HG03097 (cell line): ENCODE measurements around the gene PVALB.
A peak's percentile ranks its signal among the peaks of the same experiment; 100 is the strongest.

Experiments used
- ATAC-seq: cut with Tn5 transposase; IDR thresholded peaks from one replicate; pipeline ENCODE4 v1.9.1; 2021; ENCODE audit not compliant: unreplicated experiment, low FRiP score

The PVALB gene

DNA sequence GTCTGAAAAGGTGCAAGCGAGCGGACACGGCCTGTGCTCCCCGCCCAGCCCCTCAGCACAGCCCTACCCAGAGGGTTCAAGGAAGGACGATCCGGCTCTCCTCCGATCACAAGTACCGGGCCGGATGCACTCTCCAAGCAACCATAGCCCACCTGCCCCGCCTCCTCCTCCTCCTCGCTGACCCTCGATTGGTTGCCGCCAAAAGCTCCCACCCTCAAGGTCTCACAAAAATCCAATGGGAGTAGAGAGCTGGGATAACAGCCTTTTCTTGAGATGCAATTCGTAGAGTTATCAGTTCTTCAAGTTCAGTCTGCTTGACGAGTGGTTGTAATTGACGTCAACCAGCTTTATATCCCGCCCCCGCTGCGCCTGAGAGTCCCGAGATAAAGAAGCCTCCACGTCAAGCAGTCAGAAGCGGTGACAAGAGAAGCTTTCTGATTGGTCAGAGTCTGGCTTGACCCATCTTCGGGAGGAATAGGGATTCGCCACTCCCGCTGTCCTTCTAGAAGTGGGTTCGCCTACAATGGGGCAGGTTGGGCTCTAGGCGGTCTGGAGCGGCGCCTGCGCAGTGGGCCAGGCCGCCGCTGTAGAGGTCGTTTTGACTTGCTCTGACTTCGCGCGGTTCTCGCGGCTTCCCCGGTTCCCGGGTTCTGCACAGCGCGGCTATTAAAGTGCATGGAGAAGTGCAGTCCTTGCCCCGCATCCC, 40.7 kb downstream of the PVALB start, which contains the start of gene IFT27:
Gene IFT27 (minus strand): TSS at position 156 of the 706 bp plus-strand sequence. CDS start 412 bp downstream, outside the sequence.
- peak; percentile 92 for ATAC-seq

DNA sequence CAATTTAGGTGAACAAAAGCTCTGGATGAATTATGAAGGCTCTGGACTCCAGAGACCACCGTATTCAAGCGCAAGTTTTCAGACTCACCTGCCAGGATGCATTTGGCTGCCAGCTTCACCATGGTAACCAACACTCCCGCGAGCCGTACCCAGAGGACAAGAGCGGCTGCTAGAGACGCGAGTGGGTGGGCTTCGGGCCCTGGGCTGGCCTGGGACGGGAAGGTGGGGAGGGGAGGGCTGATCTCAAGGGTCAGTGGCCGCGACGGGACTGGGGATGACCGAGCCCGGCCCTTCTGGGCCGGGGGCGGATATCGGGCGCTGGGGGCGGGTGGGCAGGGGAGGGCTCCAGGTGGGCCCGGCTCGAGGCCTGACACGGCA, 41.3 kb downstream of the PVALB start:
- ATAC-seq, result peak; percentile 16

DNA sequence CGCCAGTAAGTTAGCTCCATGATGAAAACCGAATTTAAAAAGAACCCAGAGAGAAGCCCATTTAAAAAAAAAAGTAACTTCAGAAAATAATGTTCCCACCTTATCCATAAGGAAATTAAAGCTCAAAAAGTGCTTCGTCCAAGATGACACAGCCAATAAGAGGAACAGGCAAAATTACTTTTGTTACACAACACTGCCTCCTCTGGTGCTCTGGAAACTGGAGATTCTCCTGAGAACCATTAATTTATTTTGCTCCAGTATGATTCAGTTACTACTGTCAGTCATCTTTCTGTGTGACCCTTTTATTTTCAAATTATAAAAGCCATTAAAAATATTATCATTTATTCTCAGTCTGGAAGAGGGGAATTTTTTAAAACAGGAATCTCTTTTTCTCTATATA, 42.9 kb downstream of the PVALB start:
- no peak for ATAC-seq

DNA sequence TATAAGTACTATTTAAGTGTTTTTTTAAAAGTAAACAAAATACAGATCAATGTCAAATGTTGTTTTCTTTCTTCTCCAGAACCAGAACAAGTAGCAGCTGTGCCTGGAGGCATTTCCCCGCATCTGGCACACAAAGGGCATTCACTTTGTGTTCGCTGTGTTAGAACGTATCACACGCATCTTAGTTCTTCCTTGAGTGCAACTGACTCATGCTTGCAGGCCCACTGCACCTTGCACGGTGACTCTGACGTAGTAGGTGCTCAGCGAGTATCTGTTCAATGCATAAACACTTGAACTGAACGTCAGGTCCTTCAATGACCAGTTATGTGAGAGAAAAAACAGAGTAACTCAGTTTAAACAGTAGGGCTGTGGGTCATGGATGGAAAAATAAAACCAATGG, 44.4 kb downstream of the PVALB start:
- no peak for ATAC-seq

DNA sequence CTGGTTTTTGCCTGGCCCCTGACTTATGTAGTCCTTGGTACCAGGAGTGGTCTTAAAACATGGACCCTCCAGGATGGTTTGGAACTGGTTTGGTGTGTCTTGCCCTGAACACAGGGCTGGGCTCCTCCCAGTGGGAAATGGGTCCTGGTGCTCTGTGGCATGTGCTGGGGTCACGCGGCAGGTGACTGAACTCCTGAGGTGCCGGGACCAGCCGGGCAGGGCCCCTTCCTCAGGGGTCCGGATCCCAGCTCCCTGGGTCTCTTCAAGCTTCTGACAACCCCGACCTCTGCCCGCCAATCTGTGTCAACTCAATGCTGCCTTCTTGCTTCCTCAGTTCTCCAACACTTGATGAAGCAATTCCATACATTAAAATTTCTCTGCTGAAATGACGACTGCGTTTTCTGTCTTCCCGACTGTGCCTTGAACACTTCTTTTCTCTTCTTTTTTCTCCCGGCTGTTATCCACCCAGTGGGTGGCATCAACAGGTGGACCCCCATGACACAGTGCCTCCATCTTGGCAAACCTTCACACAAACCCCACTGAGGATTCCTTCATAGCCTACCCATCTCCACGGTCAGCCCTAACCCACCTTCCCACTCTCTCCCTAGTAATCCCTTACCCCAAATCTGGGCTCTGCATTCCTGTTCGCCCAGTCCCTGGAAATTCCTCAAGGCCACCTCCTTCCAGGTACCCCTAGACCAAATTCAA, 45.3 kb downstream of the PVALB start:
- no peak for ATAC-seq

DNA sequence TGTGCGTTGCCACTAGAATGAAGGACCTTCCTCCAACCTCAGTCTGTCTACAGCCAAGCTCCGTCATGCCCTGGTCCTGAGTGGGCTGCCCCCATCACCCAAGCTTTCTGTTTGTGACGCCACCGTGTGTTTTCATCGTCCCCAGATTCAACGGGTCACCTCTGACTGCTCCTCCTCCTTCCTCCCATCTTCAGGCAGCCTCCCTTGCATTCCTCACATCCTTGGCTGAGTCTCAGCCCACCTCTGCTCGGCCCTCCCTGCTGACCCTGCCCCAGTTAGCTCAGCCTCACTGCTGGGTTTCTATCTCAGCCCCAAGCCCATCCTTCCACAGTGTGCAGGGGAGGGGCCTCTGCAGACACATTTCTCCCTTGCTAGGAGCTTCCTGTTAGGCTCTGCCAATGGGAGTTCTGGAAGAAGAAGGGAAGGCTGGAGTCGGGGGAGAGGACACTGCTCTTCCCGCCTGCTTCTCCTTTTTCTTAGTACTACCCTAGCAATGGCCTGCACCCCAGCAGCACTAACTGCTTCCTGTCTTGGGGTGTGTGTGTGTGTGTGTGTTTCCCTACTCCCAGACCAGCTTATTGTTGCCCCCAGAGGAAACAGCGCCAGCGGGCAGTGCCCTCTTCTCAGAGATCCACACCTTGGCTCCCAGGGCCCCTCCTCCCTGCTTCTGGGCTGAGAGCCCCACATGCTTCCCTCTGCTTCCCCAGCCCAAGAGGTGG, 46.2 kb downstream of the PVALB start:
- no peak for ATAC-seq

DNA sequence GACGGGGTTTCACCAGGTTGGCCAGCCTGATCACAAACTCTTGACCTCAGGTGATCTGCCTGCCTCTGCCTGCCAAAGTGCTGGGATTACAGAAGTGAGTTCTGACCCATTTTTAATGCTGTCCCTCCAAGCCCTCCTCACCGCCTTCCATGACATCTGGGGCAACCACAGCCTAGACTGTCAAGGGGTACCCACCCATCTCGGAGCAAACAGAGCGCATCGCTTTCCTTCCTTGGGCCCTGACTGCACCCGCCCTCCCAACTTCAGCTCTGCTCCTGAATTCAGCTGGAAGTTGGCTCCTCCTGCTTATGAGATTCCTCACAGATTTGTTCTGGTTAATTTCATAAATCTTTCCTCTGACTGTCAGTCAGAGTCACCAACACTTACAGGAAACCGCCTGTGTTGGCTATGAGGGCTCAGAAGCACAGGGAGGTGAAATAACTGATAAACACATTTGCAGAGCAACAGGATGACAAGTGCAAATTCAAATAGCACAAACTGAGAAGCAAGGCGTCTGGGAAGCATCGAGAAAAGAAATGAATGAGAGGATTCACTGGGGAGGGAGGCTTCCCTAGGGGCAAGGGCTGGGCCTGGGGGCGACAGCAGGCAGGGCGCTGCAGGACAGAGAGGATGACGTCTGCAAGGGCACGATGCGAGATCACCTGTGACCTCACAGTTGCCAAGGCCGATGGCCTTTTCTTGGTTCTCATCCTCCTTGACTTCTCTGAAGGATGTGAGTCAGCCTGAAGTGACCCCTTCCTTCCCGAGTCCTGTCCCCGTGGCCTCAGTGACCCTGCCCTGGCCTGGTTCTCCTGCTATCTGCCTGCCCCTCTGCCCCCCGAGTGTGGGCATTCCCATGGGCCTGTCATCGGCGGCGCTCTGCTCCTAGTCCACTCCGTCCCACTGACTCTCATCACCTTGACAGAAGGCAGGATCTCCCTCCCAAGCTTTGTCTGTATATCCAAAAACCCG, 47.0 kb downstream of the PVALB start:
- no peak for ATAC-seq

DNA sequence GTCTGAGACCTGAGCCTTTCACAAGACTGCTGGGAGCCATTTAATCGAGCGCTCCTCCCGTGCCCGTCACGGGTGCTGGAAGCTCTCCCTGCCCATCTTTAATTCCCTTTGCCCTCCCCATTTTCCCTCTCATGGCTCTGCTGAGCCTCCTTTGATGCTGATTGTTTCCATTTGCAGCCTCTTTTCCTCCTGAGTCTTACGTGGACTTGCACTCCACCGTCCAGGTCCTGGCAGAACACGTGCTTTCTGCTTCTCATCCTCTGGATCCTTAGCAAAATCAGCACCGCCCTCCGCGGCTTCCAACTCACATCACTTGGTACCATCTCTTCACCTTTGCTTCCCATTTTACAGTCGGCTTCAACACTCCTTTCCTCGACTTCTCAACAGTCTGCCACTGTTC, 48.2 kb downstream of the PVALB start:
- no peak for ATAC-seq

DNA sequence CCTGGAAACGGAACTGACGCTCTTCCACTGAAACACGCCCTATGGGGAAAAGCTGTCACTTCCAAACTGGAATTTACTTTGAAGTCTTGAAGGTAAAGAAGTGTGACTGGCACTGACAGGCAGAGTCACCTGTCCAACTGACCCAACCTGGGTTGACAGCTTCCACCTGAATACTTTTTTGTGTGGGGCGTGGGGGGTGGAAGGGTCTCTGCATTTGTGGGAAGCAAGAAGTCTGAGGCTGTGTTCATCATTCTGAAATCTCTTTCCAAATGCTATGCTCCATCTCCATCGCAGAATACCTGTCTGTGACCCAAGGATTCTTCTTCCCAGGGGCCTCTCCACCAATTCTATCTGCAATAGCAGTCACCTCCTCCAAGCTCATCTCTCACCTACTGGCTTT, 48.7 kb downstream of the PVALB start:
- ATAC-seq, result no peak

DNA sequence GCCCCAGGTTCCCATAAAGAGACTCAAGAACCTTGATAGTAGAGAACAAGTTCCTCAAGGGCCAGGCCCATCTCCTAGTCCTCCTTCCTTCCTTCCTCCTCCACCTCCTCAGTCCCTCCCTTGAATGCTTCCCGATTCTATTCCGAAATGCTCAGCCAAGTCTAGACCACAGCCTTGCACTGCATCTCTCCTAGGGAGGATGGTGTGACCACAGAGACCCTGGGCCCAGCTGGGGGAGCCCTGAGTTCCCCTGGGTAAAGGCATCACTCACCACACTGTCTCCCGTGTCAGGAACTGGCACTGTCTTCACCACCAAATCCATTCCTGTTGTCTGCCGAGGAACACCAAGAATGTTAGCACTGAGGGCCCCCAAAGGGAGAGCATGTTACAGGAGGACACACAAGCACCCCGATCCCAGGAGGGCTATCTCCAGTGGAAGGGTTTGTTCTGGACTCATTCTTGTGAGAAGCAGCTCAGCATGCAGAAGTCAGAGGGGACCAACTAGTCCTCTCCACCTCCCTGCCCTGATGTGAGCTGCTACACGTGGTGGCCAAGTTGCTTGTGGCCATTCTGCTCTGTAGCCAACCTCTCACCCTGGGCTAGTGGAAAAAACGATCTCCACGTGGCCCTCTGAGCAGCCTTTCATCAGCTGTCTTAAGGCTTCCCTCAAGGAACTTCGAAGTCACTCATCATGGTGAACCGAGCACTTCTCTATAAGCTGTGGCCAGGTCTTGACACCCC, 49.6 kb downstream of the PVALB start:
- ATAC-seq, result no peak

DNA sequence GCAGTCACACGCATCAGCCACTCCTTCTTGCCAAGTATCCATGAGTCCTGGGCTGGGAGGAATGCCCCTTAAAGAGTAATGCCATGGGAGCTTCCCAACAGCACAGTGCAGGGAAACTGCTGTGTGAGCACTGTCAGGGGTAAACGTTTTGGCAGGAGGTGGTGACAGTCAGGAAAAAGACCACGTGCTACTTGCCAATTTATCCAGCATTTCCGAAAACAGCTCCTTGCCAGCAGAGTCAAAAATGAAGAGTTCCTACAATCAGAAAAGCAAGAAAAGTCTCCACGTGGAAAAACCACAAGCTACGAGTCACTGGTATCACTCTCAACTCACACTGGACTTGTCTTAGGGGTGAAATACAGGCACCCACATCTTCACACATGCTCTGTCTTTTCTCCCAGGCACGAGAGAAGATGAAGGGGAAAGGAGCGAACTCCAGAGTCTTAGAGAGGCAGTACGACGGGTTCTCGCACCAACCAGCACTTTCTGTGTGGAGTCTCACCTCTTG, 50.8 kb downstream of the PVALB start:
- ATAC-seq, result no peak

DNA sequence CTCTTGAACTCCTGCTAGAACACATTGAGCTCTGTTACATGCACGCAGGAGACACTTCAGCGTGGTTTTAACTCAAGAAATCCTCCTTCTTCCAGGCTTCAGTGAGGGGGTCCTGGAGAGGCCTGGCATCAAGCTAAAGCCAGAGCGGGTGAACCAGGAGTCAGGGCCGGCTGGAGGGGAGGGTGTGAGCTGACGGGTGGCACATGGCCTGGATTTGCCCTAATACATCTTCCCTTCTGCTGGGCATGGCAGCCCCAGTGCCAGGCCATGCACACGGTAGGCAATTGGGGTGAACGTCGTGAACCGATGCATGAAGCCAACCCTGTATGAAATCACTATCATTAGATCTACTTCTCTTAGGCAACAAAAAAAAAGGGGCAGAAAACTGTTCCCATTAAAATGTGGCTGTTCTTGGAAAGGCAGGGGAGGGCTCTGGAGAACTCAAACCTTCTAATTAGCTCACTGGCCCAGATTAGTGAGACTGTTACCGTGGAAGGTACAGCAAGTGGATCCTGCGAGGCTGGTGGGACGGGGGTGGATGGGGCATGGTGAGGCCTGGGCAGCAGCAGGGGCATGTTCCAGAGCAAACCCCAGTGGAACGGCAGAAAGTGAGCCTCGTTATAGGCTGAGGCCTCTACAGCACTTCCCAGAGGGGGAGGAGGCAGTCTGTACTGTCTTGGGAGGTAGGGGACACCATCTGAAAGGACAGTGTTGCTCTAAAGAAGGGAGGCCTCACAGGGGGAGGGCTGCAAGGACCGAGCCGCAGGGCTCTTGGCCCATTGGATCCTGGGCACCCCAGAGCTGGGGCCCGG, 51.5 kb downstream of the PVALB start:
- no peak for ATAC-seq

DNA sequence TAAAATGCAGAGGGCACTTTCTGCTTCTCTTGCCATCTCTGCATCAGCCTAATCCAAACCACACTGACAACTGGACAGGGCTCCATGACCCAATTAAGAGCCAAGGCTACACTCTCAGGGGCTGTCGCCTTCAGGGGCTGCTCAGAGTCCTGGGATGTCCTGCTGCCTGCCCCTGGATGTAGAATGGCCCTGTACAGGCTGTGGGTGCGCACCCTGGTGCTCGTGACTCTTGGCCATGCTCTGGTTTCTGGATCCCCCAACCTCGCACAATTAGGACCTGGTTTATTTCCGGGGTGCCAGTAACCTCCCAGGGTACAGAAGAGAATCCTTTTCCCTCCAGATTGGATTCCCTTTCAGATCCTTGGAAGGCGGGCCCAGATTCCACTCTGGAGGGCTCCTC, 52.2 kb downstream of the PVALB start:
- no peak for ATAC-seq

DNA sequence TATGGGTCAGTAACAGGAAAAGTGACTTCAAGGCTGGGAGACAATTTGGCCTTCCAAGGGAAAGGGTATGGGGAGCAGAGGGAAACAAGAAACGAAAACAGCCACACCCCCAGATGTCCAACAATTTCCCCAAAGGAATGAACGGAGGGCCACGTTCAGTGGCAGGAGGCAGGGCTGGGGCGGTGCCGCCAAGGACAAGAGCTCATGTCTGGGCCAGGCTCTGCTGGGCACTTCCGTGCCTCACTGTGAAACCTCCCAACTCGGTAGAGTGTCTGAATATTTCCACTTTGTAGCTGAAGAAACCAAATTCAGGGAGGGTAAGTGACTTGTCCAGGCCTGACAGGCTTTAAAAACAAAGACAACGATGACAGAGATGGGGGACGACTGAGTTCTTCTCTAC, 52.8 kb downstream of the PVALB start:
- no peak for ATAC-seq

DNA sequence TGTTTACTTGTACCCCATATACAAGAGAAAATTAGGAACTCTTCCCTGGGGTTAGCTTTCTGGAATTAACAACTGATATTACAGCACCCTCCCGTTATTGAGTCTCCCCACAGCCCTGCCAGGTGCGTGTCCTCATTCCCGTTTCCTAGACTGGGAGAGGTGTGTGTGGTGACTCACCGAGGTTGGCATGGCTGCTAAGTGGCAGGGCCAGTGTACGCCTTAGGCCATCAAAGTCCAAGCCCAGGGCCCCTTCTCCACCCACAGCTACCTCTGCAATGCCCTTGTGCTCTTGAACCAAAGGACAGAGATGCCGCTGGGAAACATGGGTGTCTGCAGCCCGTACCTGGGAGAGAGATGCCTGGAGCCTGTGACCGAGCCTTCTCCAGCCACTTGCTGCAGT, 53.3 kb downstream of the PVALB start:
- no peak for ATAC-seq

DNA sequence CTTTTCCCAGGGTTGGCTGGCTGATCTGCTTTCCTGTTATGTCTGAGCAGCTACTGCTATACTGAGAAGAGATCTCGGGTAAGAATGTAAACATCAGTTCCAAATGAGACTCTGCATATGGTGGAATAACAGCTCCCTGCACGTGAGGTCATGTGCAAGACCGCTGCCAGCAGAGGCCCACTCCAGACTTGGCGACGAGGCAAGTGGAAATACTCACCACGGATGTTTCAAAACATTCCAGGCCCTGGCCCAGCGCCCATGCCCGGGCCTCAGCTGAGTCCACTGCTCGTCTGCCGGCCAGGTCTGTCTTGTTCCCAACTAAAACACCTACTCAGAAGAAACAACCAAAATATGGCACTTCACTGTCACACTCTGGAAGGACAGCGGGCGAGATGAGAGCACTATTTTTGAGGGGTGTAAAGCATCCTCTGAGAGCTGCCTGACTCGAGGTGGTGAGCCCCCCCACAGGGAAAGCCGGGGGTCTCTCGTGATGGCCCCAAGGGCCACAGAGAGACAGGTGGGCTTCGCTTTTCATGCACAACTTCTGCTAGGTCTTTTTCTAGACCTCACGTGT, 54.1 kb downstream of the PVALB start:
- ATAC-seq, result no peak

DNA sequence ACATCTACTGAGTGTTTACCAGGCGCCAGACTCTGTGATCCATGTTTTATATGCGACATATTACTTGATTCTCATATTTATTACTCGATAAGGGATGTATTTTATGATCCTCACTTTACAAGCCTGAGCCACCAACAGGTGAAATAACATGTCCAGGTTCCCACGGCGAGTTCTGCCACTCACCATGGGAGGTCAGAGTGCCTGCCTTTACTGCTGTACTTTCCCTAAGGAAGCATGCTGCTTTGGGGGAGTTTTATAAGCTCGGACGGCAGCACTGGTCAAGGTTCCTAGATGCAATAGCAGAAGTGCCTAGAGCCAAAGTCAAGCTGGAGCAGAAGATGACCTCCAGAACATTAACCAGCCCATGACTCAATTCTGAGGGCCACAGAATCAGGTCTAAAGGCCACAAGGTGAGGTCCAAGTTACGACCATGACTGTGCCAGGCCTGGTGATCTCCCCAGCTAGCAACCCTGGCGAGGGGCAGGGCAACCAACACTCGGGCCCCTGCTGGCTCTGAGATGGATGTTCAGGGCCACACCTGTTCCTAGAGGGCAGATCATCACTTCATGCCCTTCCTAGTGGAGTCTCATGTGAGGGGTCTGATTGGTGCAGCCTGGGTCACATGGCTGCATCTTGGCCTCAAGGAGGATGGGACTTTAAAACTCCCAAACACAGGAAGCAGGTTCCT, 55.1 kb downstream of the PVALB start:
- no peak for ATAC-seq

DNA sequence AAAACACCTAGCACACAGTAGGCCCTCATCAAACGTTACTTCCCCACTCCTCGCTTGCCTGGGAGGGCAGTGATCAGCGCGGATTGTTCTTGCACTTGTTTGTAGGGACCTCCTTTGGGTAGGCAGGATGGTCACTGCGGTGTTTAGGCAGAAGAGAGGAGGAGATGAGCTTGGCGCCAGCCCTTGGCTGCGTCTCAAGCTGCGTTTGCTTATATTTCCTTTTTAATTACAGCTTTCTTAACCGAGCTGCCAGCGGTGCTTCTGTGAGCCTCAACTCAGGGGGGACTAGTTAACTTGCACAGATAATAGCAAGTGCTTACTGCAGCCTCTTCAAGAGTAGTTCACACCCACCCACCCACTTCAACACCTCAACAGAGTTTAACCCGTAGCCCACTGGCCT, 56.0 kb downstream of the PVALB start:
- ATAC-seq, result no peak
